HepG2 (cell line): ENCODE data around the gene ZBTB32. TPM values are rescaled to one million over a fixed set of nuclear protein-coding genes. Genes with fewer than 3 reads are reported as not detected.
A peak's percentile ranks its signal among the peaks of the same experiment; 100 is the strongest.

ENCODE experiments used
- DBP ChIP-seq: sonication (generic); formaldehyde crosslinking; IDR thresholded peaks from 2 replicates; pipeline ENCODE4 v1.4.0; 2020; ENCODE audit warnings: missing genetic modification reagents; ENCODE audit errors: not compliant biosample characterization
- DMAP1 ChIP-seq: IDR thresholded peaks from 2 replicates; pipeline ENCODE4 v1.6.1; 2016
- GABPB1 ChIP-seq: IDR thresholded peaks from 2 replicates; pipeline ENCODE4 v1.6.1; 2016; ENCODE audit warnings: mild to moderate bottlenecking, missing genetic modification reagents, moderate library complexity, missing compliant biosample characterization
- HES4 ChIP-seq: sonication (generic); formaldehyde crosslinking; IDR thresholded peaks from 2 replicates; pipeline ENCODE4 v1.9.0; 2021; ENCODE audit warnings: mild to moderate bottlenecking, missing genetic modification reagents, borderline replicate concordance
- HHEX ChIP-seq: IDR thresholded peaks from 2 replicates; pipeline ENCODE4 v1.6.1; 2016; ENCODE audit warnings: control low read depth
- KAT8 ChIP-seq: IDR thresholded peaks from 2 replicates; pipeline ENCODE4 v1.6.1; 2016; ENCODE audit warnings: missing genetic modification reagents, missing compliant biosample characterization
- MED1 ChIP-seq: sonication (generic); formaldehyde crosslinking; IDR thresholded peaks from 2 replicates; pipeline ENCODE4 v1.4.0; 2020; ENCODE audit warnings: missing genetic modification reagents
- PHB2 ChIP-seq: fragments of 450-650 bp; IDR thresholded peaks from 2 replicates; pipeline ENCODE4 v1.6.1; 2018; ENCODE audit not compliant: partially characterized antibody
- SNAPC2 ChIP-seq: sonication (generic); formaldehyde crosslinking; IDR thresholded peaks from 2 replicates; pipeline ENCODE4 v1.8.1; 2022; ENCODE audit warnings: mild to moderate bottlenecking, missing genetic modification reagents
- SRSF4 ChIP-seq: fragments of 200-400 bp; formaldehyde crosslinking; IDR thresholded peaks from one replicate; pipeline ENCODE4 v1.6.1; 2018; ENCODE audit warnings: mild to moderate bottlenecking, low read depth, low read length, moderate library complexity; ENCODE audit not compliant: poor library complexity, severe bottlenecking
- TFAP4 ChIP-seq: sonication (generic); IDR thresholded peaks from 2 replicates; pipeline ENCODE4 v1.6.1; 2016; ENCODE audit warnings: low read depth, borderline replicate concordance
- TRIM24 ChIP-seq: sonication (generic); formaldehyde crosslinking; IDR thresholded peaks from 2 replicates; pipeline ENCODE4 v1.8.0; 2022; ENCODE audit warnings: mild to moderate bottlenecking, missing genetic modification reagents
- YEATS2 ChIP-seq: sonication (generic); formaldehyde crosslinking; IDR thresholded peaks from 2 replicates; pipeline ENCODE4 v1.4.0; 2020; ENCODE audit warnings: missing genetic modification reagents, borderline replicate concordance
- ZBTB7B ChIP-seq: sonication (generic); formaldehyde crosslinking; IDR thresholded peaks from 2 replicates; pipeline ENCODE4 v1.4.0; 2020; ENCODE audit warnings: missing genetic modification reagents
- ZFP37 ChIP-seq: sonication (generic); formaldehyde crosslinking; IDR thresholded peaks from 2 replicates; pipeline ENCODE4 v1.4.0; 2020; ENCODE audit warnings: missing genetic modification reagents, borderline replicate concordance
- ZFP82 ChIP-seq: sonication (generic); formaldehyde crosslinking; IDR thresholded peaks from 2 replicates; pipeline ENCODE4 v1.5.1; 2020; ENCODE audit warnings: mild to moderate bottlenecking, missing genetic modification reagents, borderline replicate concordance
- ZNF367 ChIP-seq: sonication (generic); formaldehyde crosslinking; IDR thresholded peaks from 2 replicates; pipeline ENCODE4 v1.4.0; 2020; ENCODE audit warnings: missing genetic modification reagents, borderline replicate concordance
- ZNF468 ChIP-seq: sonication (generic); formaldehyde crosslinking; IDR thresholded peaks from 2 replicates; pipeline ENCODE4 v1.8.0; 2022; ENCODE audit warnings: mild to moderate bottlenecking, moderate library complexity, missing genetic modification reagents
- ZNF607 ChIP-seq: sonication (generic); formaldehyde crosslinking; IDR thresholded peaks from 2 replicates; pipeline ENCODE4 v1.5.1; 2020; ENCODE audit warnings: missing genetic modification reagents, mild to moderate bottlenecking, borderline replicate concordance
- ZNF747 ChIP-seq: sonication (generic); formaldehyde crosslinking; IDR thresholded peaks from 2 replicates; pipeline ENCODE4 v1.8.1; 2023; ENCODE audit warnings: missing genetic modification reagents, mild to moderate bottlenecking, borderline replicate concordance
- ZSCAN9 ChIP-seq: IDR thresholded peaks from 2 replicates; pipeline ENCODE4 v1.6.1; 2016; ENCODE audit warnings: borderline replicate concordance
- polyA plus RNA-seq, 8 experiments: library from polyadenylated mRNA; depleted of rRNA in 3 of 8; stranded (reverse) in 7 of 8; unstranded in 1 of 8; fragments of >200 nt; fragmentation: Illumina TruSeq in 4 of 8; extraction: Trizol in 4 of 8; gene quantifications; 2 replicates each; pipeline versions ENCODE4 v1.2.1 to v1.2.3, GENCODE V29; 2011 to 2016; ENCODE audit warnings: low read depth in 4 of 8, missing spikeins in 1 of 8, mixed read lengths in 1 of 8; ENCODE audit not compliant: insufficient read depth in 1 of 8
- total RNA-seq, 5 experiments: library from RNA; depleted of rRNA; stranded (reverse); fragments of >200 nt; fragmentation: Illumina TruSeq; extraction: Trizol; gene quantifications; 2 replicates each; pipeline ENCODE4 v1.2.3, GENCODE V29; 2016; ENCODE audit warnings: low read depth in 1 of 5
- TF ChIP-seq, protein P1 (sequence below): sonication (generic); formaldehyde crosslinking; IDR thresholded peaks from 2 replicates; pipeline ENCODE4 v1.4.0; 2020; ENCODE audit warnings: mild to moderate bottlenecking, missing genetic modification reagents
- TF ChIP-seq, protein P2 (sequence below): sonication (generic); formaldehyde crosslinking; IDR thresholded peaks from 2 replicates; pipeline ENCODE4 v1.4.0; 2020; ENCODE audit warnings: mild to moderate bottlenecking, missing genetic modification reagents

The ZBTB32 gene
- total and polyA plus RNA-seq, 2 of the 13 experiments (the other 11 are each of a cell fraction or from before 2014, with no cell fraction given), result not detected

DNA sequence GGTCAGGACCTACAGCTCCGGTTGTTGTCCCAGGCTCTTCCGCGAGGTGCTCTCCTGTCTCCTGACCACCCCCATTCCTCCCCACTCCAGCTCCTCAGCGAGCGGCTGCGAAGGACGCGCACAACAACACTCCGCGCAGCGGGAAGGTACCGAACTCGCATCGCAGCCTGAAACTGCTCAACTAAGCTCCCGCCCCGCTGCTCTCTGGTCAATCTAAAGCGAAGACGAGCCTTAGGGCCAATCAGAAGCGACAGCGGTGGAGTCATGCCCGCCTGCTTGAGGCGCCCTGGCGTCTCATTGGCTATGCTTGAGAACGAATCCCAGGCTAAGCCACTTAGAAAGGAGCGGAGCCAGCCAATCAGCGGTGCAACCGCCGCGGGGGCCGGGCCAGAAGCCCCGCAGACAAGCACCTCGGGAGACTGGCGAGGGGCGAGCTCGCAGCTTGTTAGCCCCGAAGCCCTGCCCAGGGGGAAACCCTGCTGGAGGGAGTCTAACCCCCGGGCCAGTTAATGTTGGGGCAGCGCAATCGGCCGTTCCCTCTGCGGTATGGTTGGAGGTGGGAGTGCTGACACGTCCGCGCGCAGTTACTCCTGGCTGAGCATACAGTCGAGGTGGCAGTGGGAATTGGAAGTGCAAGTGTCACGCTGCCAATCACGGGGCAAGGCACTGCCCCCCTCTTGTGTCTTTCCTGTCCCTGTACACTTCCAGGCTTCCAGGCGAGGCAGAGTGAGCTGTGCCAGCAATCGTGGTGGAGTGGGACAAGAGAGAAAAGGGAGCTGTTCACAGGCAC lies 1.9 kb upstream of the ZBTB32 start (continued):
- no peak for TF ChIP-seq DBP
- peak; percentile 13; the same call in 1 of the 2 replicates for TF ChIP-seq YEATS2
- TF ChIP-seq ZNF367, result no peak
- TF ChIP-seq ZNF747, result 0 out of 2 replicates have a peak, but pooled peaks have one; percentile 21
- TF ChIP-seq TRIM24, result no peak
- TF ChIP-seq ZNF468 (CRISPR knock-in tag), result no peak
- TF ChIP-seq, protein P1, sequence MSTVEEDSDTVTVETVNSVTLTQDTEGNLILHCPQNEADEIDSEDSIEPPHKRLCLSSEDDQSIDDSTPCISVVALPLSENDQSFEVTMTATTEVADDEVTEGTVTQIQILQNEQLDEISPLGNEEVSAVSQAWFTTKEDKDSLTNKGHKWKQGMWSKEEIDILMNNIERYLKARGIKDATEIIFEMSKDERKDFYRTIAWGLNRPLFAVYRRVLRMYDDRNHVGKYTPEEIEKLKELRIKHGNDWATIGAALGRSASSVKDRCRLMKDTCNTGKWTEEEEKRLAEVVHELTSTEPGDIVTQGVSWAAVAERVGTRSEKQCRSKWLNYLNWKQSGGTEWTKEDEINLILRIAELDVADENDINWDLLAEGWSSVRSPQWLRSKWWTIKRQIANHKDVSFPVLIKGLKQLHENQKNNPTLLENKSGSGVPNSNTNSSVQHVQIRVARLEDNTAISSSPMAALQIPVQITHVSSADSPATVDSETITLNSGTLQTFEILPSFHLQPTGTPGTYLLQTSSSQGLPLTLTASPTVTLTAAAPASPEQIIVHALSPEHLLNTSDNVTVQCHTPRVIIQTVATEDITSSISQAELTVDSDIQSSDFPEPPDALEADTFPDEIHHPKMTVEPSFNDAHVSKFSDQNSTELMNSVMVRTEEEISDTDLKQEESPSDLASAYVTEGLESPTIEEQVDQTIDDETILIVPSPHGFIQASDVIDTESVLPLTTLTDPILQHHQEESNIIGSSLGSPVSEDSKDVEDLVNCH (CRISPR knock-in tag), result no peak
- TF ChIP-seq HES4 (CRISPR knock-in tag), result no peak
- TF ChIP-seq ZSCAN9 (CRISPR knock-in tag), result no peak
- 0 out of 2 replicates have a peak, but pooled peaks have one; percentile 31 for TF ChIP-seq DMAP1
- TF ChIP-seq PHB2, result no peak
- TF ChIP-seq, protein P2, sequence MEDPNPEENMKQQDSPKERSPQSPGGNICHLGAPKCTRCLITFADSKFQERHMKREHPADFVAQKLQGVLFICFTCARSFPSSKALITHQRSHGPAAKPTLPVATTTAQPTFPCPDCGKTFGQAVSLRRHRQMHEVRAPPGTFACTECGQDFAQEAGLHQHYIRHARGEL, result no peak
- no peak for TF ChIP-seq TFAP4
- 0 out of 2 replicates have a peak, but pooled peaks have one; percentile 63 for TF ChIP-seq ZFP37
- TF ChIP-seq SNAPC2, result no peak
- TF ChIP-seq ZNF607 (CRISPR knock-in tag), result peak; percentile 33; the same call in 1 of the 2 replicates
- peak; percentile 64; the same call in 1 of the 2 replicates for TF ChIP-seq KAT8 (CRISPR knock-in tag)
- no peak for TF ChIP-seq ZFP82 (CRISPR knock-in tag)
- TF ChIP-seq HHEX (CRISPR knock-in tag), result no peak
- 0 out of 2 replicates have a peak, but pooled peaks have one; percentile 26 for TF ChIP-seq ZBTB7B (CRISPR knock-in tag)
- no peak for TF ChIP-seq SRSF4
- no peak for TF ChIP-seq MED1 (CRISPR knock-in tag)
- TF ChIP-seq GABPB1 (CRISPR knock-in tag), result peak; percentile 59
